Right lobe of liver (tissue), 4 donors: ENCODE data around the gene PARP8.

Source experiments
- CTCF ChIP-seq, 4 donors: fragments of 200-600 bp in 3 of 4; fragments of 450-650 bp in 1 of 4; IDR thresholded peaks; one replicate each; pipeline versions ENCODE4 v1.5.1 to v1.8.0; 2016 to 2022; ENCODE audit warnings: antibody characterized with exemption in 4 of 4, mild to moderate bottlenecking in 2 of 4
- POLR2A ChIP-seq: fragments of 450-650 bp; IDR thresholded peaks from one replicate; pipeline ENCODE4 v1.6.1; 2017; ENCODE audit warnings: antibody characterized with exemption, mild to moderate bottlenecking
- donor health status: DM: no; HTN: no; CAD: no.
- donor health status: DM: no; HTN: no; CAD: no.
- donor health status: DM: no; HTN: yes; CAD: no.

GRCh38 chr5:50687548-50687947 is 21.1 kb downstream of the PARP8 start:
- no peak for TF ChIP-seq CTCF (IDR thresholded peaks at IDR 0.05)
- no peak for TF ChIP-seq POLR2A
